Loucy (cell line): ENCODE results near the gene EMSY.

ENCODE experiments used
- EZH2phosphoT487 ChIP-seq: fragments of 200-600 bp; IDR thresholded peaks from 2 replicates; pipeline ENCODE4 v1.6.1; 2018; ENCODE audit warnings: antibody characterized with exemption, mild to moderate bottlenecking, moderate library complexity, borderline replicate concordance
- TF ChIP-seq, protein P1 (sequence below): fragments of 200-600 bp; sonication (generic); conservative IDR thresholded peaks from 2 replicates; pipeline ENCODE4 v1.5.1; 2014; ENCODE audit warnings: mild to moderate bottlenecking, antibody characterized with exemption, low read length

DNA sequence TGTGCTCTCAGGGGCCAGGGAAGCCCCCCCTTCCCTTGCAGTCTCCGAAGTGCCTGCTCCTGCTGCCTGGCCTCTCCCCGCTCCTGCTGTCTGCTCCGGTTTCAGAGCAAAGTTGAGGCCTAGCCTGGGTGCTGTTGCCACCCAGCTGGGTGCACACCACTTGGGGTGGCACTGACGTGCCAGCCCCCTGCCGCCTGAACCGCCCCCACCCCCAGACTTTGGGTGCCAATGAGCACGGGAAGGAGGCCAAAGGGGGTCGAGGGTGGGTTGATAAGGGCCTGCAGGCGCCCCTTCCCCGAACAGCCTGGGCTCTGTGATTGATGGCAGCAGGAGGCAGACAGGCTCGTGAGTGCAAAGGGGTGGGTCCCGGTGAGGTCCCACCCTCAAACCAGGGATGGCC lies 48.2 kb downstream of the EMSY start:
- TF ChIP-seq, protein P1, sequence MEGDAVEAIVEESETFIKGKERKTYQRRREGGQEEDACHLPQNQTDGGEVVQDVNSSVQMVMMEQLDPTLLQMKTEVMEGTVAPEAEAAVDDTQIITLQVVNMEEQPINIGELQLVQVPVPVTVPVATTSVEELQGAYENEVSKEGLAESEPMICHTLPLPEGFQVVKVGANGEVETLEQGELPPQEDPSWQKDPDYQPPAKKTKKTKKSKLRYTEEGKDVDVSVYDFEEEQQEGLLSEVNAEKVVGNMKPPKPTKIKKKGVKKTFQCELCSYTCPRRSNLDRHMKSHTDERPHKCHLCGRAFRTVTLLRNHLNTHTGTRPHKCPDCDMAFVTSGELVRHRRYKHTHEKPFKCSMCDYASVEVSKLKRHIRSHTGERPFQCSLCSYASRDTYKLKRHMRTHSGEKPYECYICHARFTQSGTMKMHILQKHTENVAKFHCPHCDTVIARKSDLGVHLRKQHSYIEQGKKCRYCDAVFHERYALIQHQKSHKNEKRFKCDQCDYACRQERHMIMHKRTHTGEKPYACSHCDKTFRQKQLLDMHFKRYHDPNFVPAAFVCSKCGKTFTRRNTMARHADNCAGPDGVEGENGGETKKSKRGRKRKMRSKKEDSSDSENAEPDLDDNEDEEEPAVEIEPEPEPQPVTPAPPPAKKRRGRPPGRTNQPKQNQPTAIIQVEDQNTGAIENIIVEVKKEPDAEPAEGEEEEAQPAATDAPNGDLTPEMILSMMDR = no peak
- no peak for TF ChIP-seq EZH2phosphoT487
